K562 (cell line): ENCODE data around the gene FADS6.

Source experiments
- CGGBP1 ChIP-seq: fragments of 250-450 bp; sonication (Bioruptor Pico); IDR thresholded peaks from 2 replicates; pipeline ENCODE4 v1.9.0; 2021; ENCODE audit warnings: mild to moderate bottlenecking
- FOXA1 ChIP-seq: fragments of 450-650 bp; IDR thresholded peaks from 2 replicates; pipeline ENCODE4 v1.6.1; 2016; ENCODE audit warnings: mild to moderate bottlenecking, borderline replicate concordance
- ZNF77 ChIP-seq: fragments of 250-450 bp; sonication (Bioruptor Pico); IDR thresholded peaks from 2 replicates; pipeline ENCODE4 v1.5.0; 2020

- TF ChIP-seq FOXA1 (no peak), CGGBP1 (CRISPR knock-in tag) (no peak), ZNF77 (CRISPR knock-in tag) (no peak)
Measured at GRCh38 chr17:74882517-74883240, 10.8 kb downstream of the FADS6 start.
